Stomach (tissue), 9 donors: ENCODE data around the gene AKAP6. TPM values are rescaled to one million over a fixed set of nuclear protein-coding genes. Genes with fewer than 3 reads are reported as not detected.
A peak's percentile ranks its signal among the peaks of the same experiment; 100 is the strongest.

ENCODE experiments used
- DNase-seq, 2 donors: peaks; one replicate each; pipeline versions ENCODE4 v3.0.0 to v3.0.0-alpha.2; 2013 to 2019
- H3K27ac ChIP-seq, 5 donors: fragments of 200-600 bp in 4 of 5; sonication (generic) in 4 of 5; one replicate each; pipeline ENCODE4 v1.5.1; 2013 to 2019; ENCODE audit warnings: mild to moderate bottlenecking in 1 of 5, moderate library complexity in 1 of 5
- H3K27me3 ChIP-seq, 3 donors: fragments of 200-600 bp; sonication (generic); one replicate each; pipeline ENCODE4 v1.5.1; 2017 to 2019; ENCODE audit warnings: mixed run types in 1 of 3
- H3K36me3 ChIP-seq, 4 donors: fragments of 200-600 bp; sonication (generic); 1 replicate in 3 of 4; 2 replicates in 1 of 4; pipeline ENCODE4 v1.5.1; 2016 to 2019
- H3K4me1 ChIP-seq, 4 donors: fragments of 200-600 bp; sonication (generic); one replicate each; pipeline ENCODE4 v1.5.1; 2016 to 2019
- H3K4me3 ChIP-seq, 4 donors: fragments of 200-600 bp; sonication (generic) in 3 of 4; one replicate each; pipeline ENCODE4 v1.5.1; 2016 to 2019; ENCODE audit warnings: mild to moderate bottlenecking in 1 of 4
- H3K9me3 ChIP-seq, 4 donors: fragments of 200-600 bp; sonication (generic); one replicate each; pipeline ENCODE4 v1.5.1; 2016 to 2019
- EP300 ChIP-seq: sonication (generic); formaldehyde crosslinking; IDR thresholded peaks from one replicate; pipeline ENCODE4 v1.6.1; 2017; ENCODE audit warnings: antibody characterized with exemption
- POLR2A ChIP-seq, 4 donors: fragments of 450-650 bp; IDR thresholded peaks; one replicate each; pipeline ENCODE4 v1.6.1; 2016; ENCODE audit warnings: antibody characterized with exemption in 4 of 4, control low read depth in 2 of 4, mild to moderate bottlenecking in 1 of 4, moderate library complexity in 1 of 4
- POLR2AphosphoS5 ChIP-seq, 3 donors: sonication (generic); formaldehyde crosslinking; IDR thresholded peaks; one replicate each; pipeline ENCODE4 v1.6.1; 2016; ENCODE audit warnings: antibody characterized with exemption in 3 of 3
- WGBS, 5 donors: extraction: QIAGEN DNeasy Blood & Tissue Kit in 3 of 5; methylation state at CpG; one replicate each; pipeline versions ENCODE4 v1.1.5 to v1.1.7; 2013 to 2018; 5-methylcytosine and 5-hydroxymethylcytosine counted together
- intact Hi-C: fragments of 100-400 bp; cut with DNase I; formaldehyde crosslinking; loops from one replicate; pipeline ENCODE4 v1.15.1; 2023; ENCODE audit warnings: low total_unique reads
- polyA plus RNA-seq, 3 donors: library from polyadenylated mRNA; stranded (reverse); fragments of 200-250 nt; gene quantifications; one replicate each; pipeline ENCODE4 v1.2.3, GENCODE V29; 2013
- total RNA-seq, 5 donors: library from RNA; depleted of rRNA; stranded (reverse); fragments of >200 nt; gene quantifications; one replicate each; pipeline versions ENCODE4 v1.1.0 to v1.2.3, GENCODE V29; 2014 to 2016
- TF ChIP-seq, protein P1 (sequence below), 7 experiments: fragments of 450-650 bp in 4 of 7; fragments of 200-600 bp in 3 of 7; sonication (generic) in 3 of 7; IDR thresholded peaks; one replicate each; pipeline ENCODE4 v1.5.1; 2016 to 2019; ENCODE audit warnings: antibody characterized with exemption in 7 of 7, control low read depth in 2 of 7, mild to moderate bottlenecking in 1 of 7
- donor health status: healthy with polysubstance abuse.
- donor health status: Bipolar disorder and iron deficiency.
- donor health status: healthy.

The AKAP6 gene
- total and polyA plus RNA-seq, 8 donors, result 0.15 to 132 (median 3.3) TPM

GRCh38 chr14:32438517-32438916 lies 109.4 kb downstream of the AKAP6 start:
- Histone ChIP-seq H3K27me3 (no peaks in the 10 kb centered on the region), H3K36me3 (no peaks in the 10 kb centered on the region), H3K4me3 (no peak overlapping the region), H3K4me1 (peaks cover 0 to 14% (median 3%) of the 10 kb centered on the region in 4 donors), H3K27ac (peak overlapping the region in 3 of 5 donors; percentile 21 to 70 (median 37)), H3K9me3 (no peaks in the 10 kb centered on the region)
- no peak for TF ChIP-seq POLR2A (IDR thresholded peaks at IDR 0.05)
- WGBS, 5 donors, result 59 to 80% (median 65%) methylated on average over 1 of the region's 1 CpG
- no peak for DNase-seq
- intact Hi-C loops, result no loop called here

GRCh38 chr14:32443890-32444661 lies 115.0 kb downstream of the AKAP6 start:
- Histone ChIP-seq H3K27me3 (no peaks in the 10 kb centered on the region), H3K36me3 (no peaks in the 10 kb centered on the region), H3K9me3 (no peaks in the 10 kb centered on the region), H3K4me1 (peaks cover 0 to 5% (median under 1%) of the 10 kb centered on the region in 4 donors), H3K27ac (no peak overlapping the region), H3K4me3 (no peak overlapping the region)
- intact Hi-C loops, result no loop called here
- WGBS, 5 donors, result 78 to 86% (median 79%) methylated on average over 3 of the region's 3 CpGs
- no peak for DNase-seq
- TF ChIP-seq POLR2A (IDR thresholded peaks at IDR 0.05) (no peak), POLR2AphosphoS5 (IDR thresholded peaks at IDR 0.05) (no peak), EP300 (no peak)
- TF ChIP-seq, protein P1, sequence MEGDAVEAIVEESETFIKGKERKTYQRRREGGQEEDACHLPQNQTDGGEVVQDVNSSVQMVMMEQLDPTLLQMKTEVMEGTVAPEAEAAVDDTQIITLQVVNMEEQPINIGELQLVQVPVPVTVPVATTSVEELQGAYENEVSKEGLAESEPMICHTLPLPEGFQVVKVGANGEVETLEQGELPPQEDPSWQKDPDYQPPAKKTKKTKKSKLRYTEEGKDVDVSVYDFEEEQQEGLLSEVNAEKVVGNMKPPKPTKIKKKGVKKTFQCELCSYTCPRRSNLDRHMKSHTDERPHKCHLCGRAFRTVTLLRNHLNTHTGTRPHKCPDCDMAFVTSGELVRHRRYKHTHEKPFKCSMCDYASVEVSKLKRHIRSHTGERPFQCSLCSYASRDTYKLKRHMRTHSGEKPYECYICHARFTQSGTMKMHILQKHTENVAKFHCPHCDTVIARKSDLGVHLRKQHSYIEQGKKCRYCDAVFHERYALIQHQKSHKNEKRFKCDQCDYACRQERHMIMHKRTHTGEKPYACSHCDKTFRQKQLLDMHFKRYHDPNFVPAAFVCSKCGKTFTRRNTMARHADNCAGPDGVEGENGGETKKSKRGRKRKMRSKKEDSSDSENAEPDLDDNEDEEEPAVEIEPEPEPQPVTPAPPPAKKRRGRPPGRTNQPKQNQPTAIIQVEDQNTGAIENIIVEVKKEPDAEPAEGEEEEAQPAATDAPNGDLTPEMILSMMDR (IDR thresholded peaks at IDR 0.05), result no peak

DNA sequence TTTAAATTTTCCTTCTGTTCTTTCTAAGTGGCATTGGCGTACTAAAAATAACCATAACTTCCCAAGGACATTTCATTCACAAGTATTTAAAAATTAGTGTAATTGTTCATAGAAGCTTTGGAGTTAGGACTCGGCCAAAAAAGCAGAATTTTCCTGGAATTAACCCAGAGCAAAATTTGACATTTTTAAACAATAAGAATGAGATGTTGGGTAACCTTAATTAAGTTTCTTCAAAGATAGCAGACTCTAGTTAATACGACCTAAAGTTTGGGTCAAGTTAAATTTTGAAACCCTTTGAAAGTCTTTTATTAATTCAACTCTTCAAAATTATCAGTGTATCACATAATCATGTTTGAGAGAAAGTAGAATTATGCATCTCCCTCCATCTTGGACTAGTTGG lies 118.3 kb downstream of the AKAP6 start:
- no peak overlapping the region for H3K27ac ChIP-seq

DNA sequence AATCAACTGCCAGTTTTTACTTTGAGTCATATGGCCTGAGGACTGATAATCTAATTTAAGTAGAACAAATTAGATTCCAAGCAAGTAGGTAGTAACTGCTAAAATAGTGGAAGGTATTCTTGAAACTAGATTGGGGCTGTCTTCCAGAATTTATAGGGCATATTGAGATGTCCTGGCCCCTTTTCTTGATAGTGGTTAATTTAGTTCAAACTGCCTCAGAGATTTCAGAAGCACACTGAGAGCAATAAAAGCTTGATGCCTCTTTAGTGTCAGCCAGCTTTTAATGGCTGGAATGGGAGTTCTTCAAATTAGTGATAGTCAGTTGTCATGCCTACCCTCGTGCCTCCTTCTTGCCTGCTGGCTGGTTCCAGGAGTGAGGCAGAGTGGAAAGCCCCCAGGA lies 120.5 kb downstream of the AKAP6 start:
- intact Hi-C loops, result no loop called here
- peaks cover 0 to 13% (median 0%) of the 10 kb centered on the region in 4 donors for H3K4me1 ChIP-seq
- no peak for DNase-seq
- H3K9me3 ChIP-seq, result no peaks in the 10 kb centered on the region
- H3K4me3 ChIP-seq, result no peak overlapping the region
- TF ChIP-seq POLR2A (IDR thresholded peaks at IDR 0.05), result no peak
- TF ChIP-seq EP300, result no peak
- TF ChIP-seq, protein P1 (IDR thresholded peaks at IDR 0.05), result no peak
- TF ChIP-seq POLR2AphosphoS5 (IDR thresholded peaks at IDR 0.05), result no peak
- no peaks in the 10 kb centered on the region for H3K27me3 ChIP-seq
- no peak overlapping the region for H3K27ac ChIP-seq
- WGBS, 5 donors, result 55 to 77% (median 68%) methylated on average over 1 of the region's 1 CpG
- no peaks in the 10 kb centered on the region for H3K36me3 ChIP-seq

More for the DNA sequence above, 118.3 kb downstream of the AKAP6 start:
- intact Hi-C loops, result no loop called here
- no peaks in the 10 kb centered on the region for H3K9me3 ChIP-seq
- no peaks in the 10 kb centered on the region for H3K36me3 ChIP-seq
- WGBS, 5 donors, result 73 to 87% (median 84%) methylated on average over 3 of the region's 3 CpGs
- H3K4me1 ChIP-seq, result peaks cover 0 to 17% (median 0%) of the 10 kb centered on the region in 4 donors
- no peak overlapping the region for H3K4me3 ChIP-seq
- no peaks in the 10 kb centered on the region for H3K27me3 ChIP-seq
- TF ChIP-seq POLR2AphosphoS5 (IDR thresholded peaks at IDR 0.05) (no peak), POLR2A (IDR thresholded peaks at IDR 0.05) (no peak), EP300 (no peak)
- TF ChIP-seq, protein P1 (IDR thresholded peaks at IDR 0.05), result no peak
- DNase-seq, result no peak
